GM21528 (cell line): ENCODE measurements around the gene ATP8B4.
"Not testable (repeated sequence)": the region's sequence is repeated elsewhere in the genome, so short reads cannot be mapped to it uniquely, and the experiment has no call there.

Source experiments
- ATAC-seq: cut with Tn5 transposase; IDR thresholded peaks from one replicate; pipeline ENCODE4 v1.9.1; 2021; ENCODE audit warnings: mild to moderate bottlenecking, moderate library complexity; ENCODE audit not compliant: unreplicated experiment, low FRiP score

ATP8B4 gene

GRCh38 chr15:50119063-50120040 is at the start of gene ATP8B4:
Gene ATP8B4 (minus strand): TSS chr15:50119233. CDS start chr15:50106966, 12,267 bp downstream.
- ATAC-seq = no peak

GRCh38 chr15:50168379-50168778 is 49.3 kb upstream of the ATP8B4 start:
- ATAC-seq = no peak

- no peak for ATAC-seq
Observed at GRCh38 chr15:50167110-50167509, 48.1 kb upstream of the ATP8B4 start.

- no peak for ATAC-seq
Observed at GRCh38 chr15:50166216-50166615, 47.2 kb upstream of the ATP8B4 start.

- ATAC-seq = no peak
Observed at GRCh38 chr15:50164458-50164857, 45.4 kb upstream of the ATP8B4 start.

- no peak for ATAC-seq
Observed at GRCh38 chr15:50163719-50164410, 44.8 kb upstream of the ATP8B4 start.

- no peak for ATAC-seq
Observed at GRCh38 chr15:50162969-50163718, 44.1 kb upstream of the ATP8B4 start.

GRCh38 chr15:50158236-50158635 is 39.2 kb upstream of the ATP8B4 start:
- not testable (repeated sequence) for ATAC-seq

- no peak for ATAC-seq
Observed at GRCh38 chr15:50151476-50151875, 32.4 kb upstream of the ATP8B4 start.

GRCh38 chr15:50150851-50151250 is 31.8 kb upstream of the ATP8B4 start:
- ATAC-seq = no peak

GRCh38 chr15:50150349-50150748 is 31.3 kb upstream of the ATP8B4 start:
- ATAC-seq = no peak

- no peak for ATAC-seq
Observed at GRCh38 chr15:50149090-50149489, 30.1 kb upstream of the ATP8B4 start.

GRCh38 chr15:50148362-50148963 is 29.4 kb upstream of the ATP8B4 start:
- ATAC-seq = no peak

GRCh38 chr15:50146632-50147031 is 27.6 kb upstream of the ATP8B4 start:
- ATAC-seq = no peak

GRCh38 chr15:50145451-50145872 is 26.4 kb upstream of the ATP8B4 start:
- no peak for ATAC-seq

GRCh38 chr15:50144341-50145120 is 25.5 kb upstream of the ATP8B4 start:
- ATAC-seq = no peak

GRCh38 chr15:50143255-50143860 is 24.3 kb upstream of the ATP8B4 start:
- no peak for ATAC-seq

GRCh38 chr15:50141856-50142255 is 22.8 kb upstream of the ATP8B4 start:
- ATAC-seq = no peak

GRCh38 chr15:50140983-50141382 is 21.9 kb upstream of the ATP8B4 start:
- no peak for ATAC-seq
